GM12878 (cell line): ENCODE data around the gene EMX1. TPM values are rescaled to one million over a fixed set of nuclear protein-coding genes. Genes with fewer than 3 reads are reported as not detected.

Experiments
- ATAC-seq: fragments of 200-7000 bp; cut with Tn5 transposase; 3 replicates; pipeline ENCODE4 v1.9.1; 2020; ENCODE audit warnings: mild to moderate bottlenecking, moderate library complexity
- BruUV-seq: library from RNA; stranded (reverse); fragments of 400-500 nt; replicated peaks from 2 replicates; lab custom pipeline; 2021; lab: Mats Ljungman, UMichigan
- CTCF ChIA-PET: fragments of 300-600 bp; sonication (Branson Sonifier 250); formaldehyde crosslinking; extraction: SDS; loops from one replicate; lab custom pipeline; 2021; ENCODE audit warnings: inconsistent platforms; lab: Yijun Ruan, JAX
- POLR2A ChIA-PET: fragments of 350-600 bp; formaldehyde crosslinking; extraction: SDS; loops from one replicate; lab custom pipeline; 2021; ENCODE audit warnings: inconsistent platforms; lab: Charles Lee
- RAD21 ChIA-PET: fragments of 300-600 bp; sonication (Branson Sonifier 250); formaldehyde crosslinking; loops from one replicate; lab custom pipeline; 2023; ENCODE audit warnings: antibody characterized with exemption; ENCODE audit not compliant: unreplicated experiment; lab: Charles Lee
- SMC1A ChIA-PET: fragments of 300-600 bp; sonication (Branson Sonifier 250); formaldehyde crosslinking; loops from one replicate; lab custom pipeline; 2023; ENCODE audit not compliant: unreplicated experiment, uncharacterized antibody; lab: Charles Lee
- DNase-seq: peaks from one replicate; pipeline ENCODE4 v3.0.0-alpha.2; 2011; ENCODE audit warnings: low read depth, low spot score
- FAIRE-seq: peaks from 3 replicates; lab custom pipeline; 2011; peaks lifted over from hg19 to GRCh38; lab: Jason Lieb, UNC
- H2AFZ ChIP-seq: 2 replicates; pipeline ENCODE4 v1.6.0; 2011; ENCODE audit warnings: low read depth, low read length, control low read depth; ENCODE audit not compliant: control insufficient read depth
- H3K27ac ChIP-seq: 2 replicates; pipeline ENCODE4 v1.5.1; 2011; ENCODE audit warnings: control low read depth; ENCODE audit not compliant: control insufficient read depth, insufficient read depth
- H3K27me3 ChIP-seq, 2 experiments: replicated peaks in 1 of 2; 2 replicates each; pipeline versions ENCODE4 v1.6.0 to v1.6.1; 2011; ENCODE audit warnings: low read length in 1 of 2; ENCODE audit not compliant: control insufficient read depth in 2 of 2, insufficient read depth in 2 of 2
- H3K36me3 ChIP-seq, 2 experiments: 2 replicates each; pipeline ENCODE4 v1.5.1; 2011; ENCODE audit warnings: low read length in 1 of 2; ENCODE audit not compliant: control insufficient read depth in 2 of 2, insufficient read depth in 2 of 2
- H3K4me1 ChIP-seq: 2 replicates; pipeline ENCODE4 v1.6.1; 2011; ENCODE audit warnings: mild to moderate bottlenecking, low read length, moderate library complexity, mixed read lengths; ENCODE audit not compliant: control insufficient read depth, insufficient read depth
- H3K4me2 ChIP-seq: 2 replicates; pipeline ENCODE4 v1.6.0; 2011; ENCODE audit warnings: control low read depth; ENCODE audit not compliant: control insufficient read depth, insufficient read depth
- H3K4me3 ChIP-seq: fragments of 200-600 bp; sonication (generic); 2 replicates; pipeline ENCODE4 v1.5.1; 2016
- H3K79me2 ChIP-seq: 2 replicates; pipeline ENCODE4 v1.6.0; 2011; ENCODE audit warnings: low read length; ENCODE audit not compliant: control insufficient read depth, insufficient read depth
- H3K9ac ChIP-seq: 2 replicates; pipeline ENCODE4 v1.8.0; 2011; ENCODE audit warnings: low read length, control low read depth, mixed read lengths; ENCODE audit not compliant: control insufficient read depth, insufficient read depth
- H3K9me3 ChIP-seq: replicated peaks from 3 replicates; pipeline ENCODE4 v1.5.1; 2011; ENCODE audit warnings: mild to moderate bottlenecking, low read length; ENCODE audit not compliant: control insufficient read depth, insufficient read depth
- H4K20me1 ChIP-seq: 2 replicates; pipeline ENCODE4 v1.6.0; 2011; ENCODE audit not compliant: control insufficient read depth, insufficient read depth
- MLLT1 ChIP-seq: fragments of 450-650 bp; IDR thresholded peaks from 2 replicates; pipeline ENCODE4 v1.6.1; 2016; ENCODE audit warnings: mild to moderate bottlenecking
- POLR2A ChIP-seq: IDR thresholded peaks from 2 replicates; pipeline ENCODE4 v1.6.1; 2011; ENCODE audit warnings: low read depth, mild to moderate bottlenecking, low read length
- TCF12 ChIP-seq: IDR thresholded peaks from 2 replicates; pipeline ENCODE4 v1.6.1; 2011; ENCODE audit warnings: low read depth, mild to moderate bottlenecking, low read length
- ZNF207 ChIP-seq: fragments of 450-650 bp; IDR thresholded peaks from 2 replicates; pipeline ENCODE4 v1.6.1; 2014; ENCODE audit warnings: antibody characterized with exemption, mild to moderate bottlenecking, borderline replicate concordance
- WGBS: methylation state at CpG from one replicate; pipeline ENCODE4 v1.1.6; 2016; ENCODE audit warnings: low lambda C conversion rate; ENCODE audit not compliant: insufficient replicate concordance, insufficient coverage; ENCODE audit errors: missing lambda C conversion rate; 5-methylcytosine and 5-hydroxymethylcytosine counted together
- in situ Hi-C: fragments of 300-500 bp; cut with MboI; formaldehyde crosslinking; loops from 9 replicates; pipeline ENCODE4 v1.14.3; 2018; ENCODE audit warnings: mixed read lengths
- intact Hi-C: fragments of 100-400 bp; cut with micrococcal nuclease; formaldehyde crosslinking; loops from one replicate; pipeline ENCODE4 v1.14.2; 2022; ENCODE audit not compliant: unreplicated experiment
- polyA plus RNA-seq, 11 experiments: library from polyadenylated mRNA; depleted of rRNA in 4 of 11; unstranded in 6 of 11; stranded (reverse) in 5 of 11; fragments of >200 nt; fragmentation: Nextera tagmentation in 4 of 11; fragmentation: Illumina TruSeq in 1 of 11; extraction: Ambion mirVana in 4 of 11; extraction: Trizol in 1 of 11; gene quantifications; 1 replicate in 1 of 11; 2 replicates in 10 of 11; pipeline versions ENCODE4 v1.2.1 to v1.2.3, GENCODE V29; 2011 to 2016; ENCODE audit warnings: inconsistent platforms in 2 of 11, missing spikeins in 2 of 11, low read depth in 1 of 11
- total RNA-seq, 4 experiments: library from RNA; depleted of rRNA in 3 of 4; stranded (reverse); fragments of >200 nt in 3 of 4; fragmentation: Illumina TruSeq in 1 of 4; extraction: Trizol in 1 of 4; gene quantifications; 2 replicates each; pipeline versions ENCODE4 v1.2.1 to v1.2.3, GENCODE V29; 2013 to 2021

Gene EMX1
- total and polyA plus RNA-seq, 10 of the 15 experiments (the other 5 are each of a cell fraction or from before 2014, with no cell fraction given), result 0.07 to 5.1 (median 1.2) TPM; not detected in 1

DNA sequence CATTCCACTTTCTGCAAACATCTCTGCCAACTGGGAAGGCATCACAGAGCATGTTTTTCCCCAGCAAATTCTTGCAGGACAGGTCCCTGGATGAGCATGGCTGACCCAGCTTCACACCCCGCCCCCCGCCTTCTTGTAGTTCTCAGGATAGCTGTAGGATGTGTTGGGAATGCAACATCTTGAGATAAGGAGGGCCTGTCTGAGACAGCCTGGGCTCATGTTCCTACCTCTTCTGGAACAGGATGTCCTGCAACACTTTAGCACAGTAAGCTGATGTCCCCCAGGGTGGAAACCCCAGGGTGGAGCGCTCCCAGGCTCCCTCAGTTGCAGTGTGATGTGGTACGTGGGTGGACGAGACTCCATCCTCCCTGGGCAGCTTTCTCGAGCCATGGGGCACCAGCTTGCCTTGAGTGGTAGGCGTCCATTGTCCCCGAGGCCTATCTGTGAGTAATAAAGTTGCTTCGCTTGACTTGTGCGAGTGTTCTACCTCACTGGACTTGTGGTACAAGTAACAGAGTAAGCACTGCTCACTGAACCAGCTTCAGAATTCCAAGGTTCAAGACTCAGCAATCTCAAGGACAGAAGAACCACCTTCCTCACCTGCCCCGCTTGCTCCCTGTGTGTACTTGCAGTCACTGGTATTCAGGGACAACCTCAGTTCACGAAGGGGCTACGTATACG lies 48.6 kb downstream of the EMX1 start:
- POLR2A ChIA-PET, result no interaction called here
- FAIRE-seq, result no peak

More for the DNA sequence above, 48.6 kb downstream of the EMX1 start:
- Histone ChIP-seq H3K4me2 (no peak overlapping the region), H2AFZ (no peak overlapping the region), H3K36me3 (no peaks in the 10 kb centered on the region), H3K4me1 (no peaks in the 10 kb centered on the region), H3K9me3 (no peaks in the 10 kb centered on the region), H3K79me2 (no peaks in the 10 kb centered on the region), H3K27me3 (no peaks in the 10 kb centered on the region; a peak in 1 of 4 replicates), H3K27ac (no peak overlapping the region), H3K9ac (no peak overlapping the region), H4K20me1 (no peaks in the 10 kb centered on the region; the same call in 1 of the 2 replicates), H3K4me3 (no peak overlapping the region)
- intact Hi-C loops (no loop called here), in situ Hi-C loops (no loop called here)
- ATAC-seq (no peak), DNase-seq (no peak)
- BruUV-seq, result no TSS peak
- WGBS, result 37% methylated on average over 14 of the region's 14 CpGs
- RAD21 ChIA-PET, result no interaction called here
- TF ChIP-seq MLLT1 (no peak), ZNF207 (no peak), TCF12 (no peak), POLR2A (no peak)
- SMC1A ChIA-PET, result no interaction called here
- CTCF ChIA-PET, result interaction anchor here (2.0 kb wide), 1 partner anchor 73 kb away, joined by 6 read pairs; no protein-coding TSS in a partner anchor
